Neural cell (in vitro differentiated cells): ENCODE data around the gene CLEC5A. TPM values are rescaled to one million over a fixed set of nuclear protein-coding genes. Genes with fewer than 3 reads are reported as not detected.

Experiments
- H2AFZ ChIP-seq: fragments of 200-600, 300-800 bp; sonication (generic), shearing (Covaris generic); 2 replicates; pipeline ENCODE4 v1.6.0; 2014; ENCODE audit warnings: low read depth, mild to moderate bottlenecking, antibody characterized with exemption, low read length, moderate library complexity
- H3F3A ChIP-seq: fragments of 200-600 bp; shearing (Covaris generic); 2 replicates; pipeline ENCODE4 v1.6.1; 2016; ENCODE audit warnings: mild to moderate bottlenecking, moderate library complexity, mixed read lengths, antibody characterized with exemption, low read length; ENCODE audit not compliant: insufficient read depth, poor library complexity, severe bottlenecking
- H3K27ac ChIP-seq: fragments of 200-600, 300-800 bp; sonication (generic), shearing (Covaris generic); 2 replicates; pipeline ENCODE4 v1.5.1; 2014; ENCODE audit warnings: mild to moderate bottlenecking, low read length, moderate library complexity
- H3K27me3 ChIP-seq: fragments of 300-800, 200-600 bp; sonication (generic), shearing (Covaris generic); 2 replicates; pipeline ENCODE4 v1.6.0; 2014; ENCODE audit warnings: mild to moderate bottlenecking, low read depth, low read length, moderate library complexity; ENCODE audit not compliant: insufficient read depth
- H3K36me3 ChIP-seq: fragments of 300-800, 200-600 bp; sonication (generic), shearing (Covaris generic); 2 replicates; pipeline ENCODE4 v1.5.1; 2014; ENCODE audit warnings: mild to moderate bottlenecking, antibody characterized with exemption, low read length, moderate library complexity; ENCODE audit not compliant: insufficient read depth
- H3K4me2 ChIP-seq: fragments of 300-800, 200-600 bp; sonication (generic), shearing (Covaris generic); 2 replicates; pipeline ENCODE4 v1.6.0; 2014; ENCODE audit warnings: mild to moderate bottlenecking, low read length
- H3K4me3 ChIP-seq: fragments of 300-800, 200-600 bp; sonication (generic), shearing (Covaris generic); 2 replicates; pipeline ENCODE4 v1.5.1; 2014; ENCODE audit warnings: mild to moderate bottlenecking, low read length, moderate library complexity
- H3K79me2 ChIP-seq: fragments of 200-600 bp; shearing (Covaris generic); replicated peaks from 2 replicates; pipeline ENCODE4 v1.6.0; 2014; ENCODE audit warnings: mild to moderate bottlenecking, low read length, moderate library complexity; ENCODE audit not compliant: insufficient read depth
- H3K9ac ChIP-seq: fragments of 300-800, 200-600 bp; sonication (generic), shearing (Covaris generic); 2 replicates; pipeline ENCODE4 v1.6.1; 2016; ENCODE audit warnings: mild to moderate bottlenecking, low read length, mixed read lengths
- H3K9me2 ChIP-seq: fragments of 200-600 bp; shearing (Covaris generic); 2 replicates; pipeline ENCODE4 v1.6.1; 2016; ENCODE audit warnings: mild to moderate bottlenecking, low read length, mixed read lengths; ENCODE audit not compliant: insufficient read depth
- H3K9me3 ChIP-seq: fragments of 200-600, 300-800 bp; sonication (generic), shearing (Covaris generic); 2 replicates; pipeline ENCODE4 v1.6.1; 2016; ENCODE audit warnings: mild to moderate bottlenecking, mixed run types, low read length, moderate library complexity, mixed read lengths
- H4K20me1 ChIP-seq: fragments of 200-600 bp; shearing (Covaris generic); 2 replicates; pipeline ENCODE4 v1.6.1; 2016; ENCODE audit warnings: mild to moderate bottlenecking, mixed run types; ENCODE audit not compliant: insufficient read depth
- EP300 ChIP-seq: fragments of 450-650 bp; conservative IDR thresholded peaks from 2 replicates; pipeline ENCODE4 v1.6.1; 2014; ENCODE audit warnings: antibody characterized with exemption, mild to moderate bottlenecking, moderate library complexity; ENCODE audit not compliant: poor library complexity, severe bottlenecking
- EZH2 ChIP-seq: fragments of 200-600, 300-800 bp; shearing (Covaris generic), sonication (generic); IDR thresholded peaks from 2 replicates; pipeline ENCODE4 v1.6.1; 2014; ENCODE audit warnings: antibody characterized with exemption, low read length, borderline replicate concordance, mild to moderate bottlenecking; ENCODE audit not compliant: insufficient read depth, poor library complexity, severe bottlenecking
- MXI1 ChIP-seq: fragments of 450-650 bp; conservative IDR thresholded peaks from 2 replicates; pipeline ENCODE4 v1.6.1; 2014; ENCODE audit warnings: antibody characterized with exemption, mild to moderate bottlenecking; ENCODE audit not compliant: poor library complexity, severe bottlenecking
- POLR2AphosphoS5 ChIP-seq: IDR thresholded peaks from 2 replicates; pipeline ENCODE4 v1.6.1; 2012
- RAD21 ChIP-seq: fragments of 450-650 bp; conservative IDR thresholded peaks from 2 replicates; pipeline ENCODE4 v1.6.1; 2014; ENCODE audit warnings: antibody characterized with exemption, mild to moderate bottlenecking, moderate library complexity
- SMC3 ChIP-seq: fragments of 450-650 bp; conservative IDR thresholded peaks from 2 replicates; pipeline ENCODE4 v1.6.1; 2014; ENCODE audit warnings: antibody characterized with exemption, mild to moderate bottlenecking, moderate library complexity; ENCODE audit not compliant: poor library complexity
- TAF1 ChIP-seq: IDR thresholded peaks from 2 replicates; pipeline ENCODE4 v1.6.1; 2012; ENCODE audit warnings: low read depth
- polyA plus RNA-seq: library from polyadenylated mRNA; depleted of rRNA; stranded (reverse); fragments of >200 nt; gene quantifications from 2 replicates; pipeline ENCODE4 v1.2.3, GENCODE V29; 2014
- TF ChIP-seq, protein P1 (sequence below): fragments of 450-650 bp; IDR thresholded peaks from 2 replicates; pipeline ENCODE4 v1.5.1; 2014; ENCODE audit warnings: antibody characterized with exemption, mild to moderate bottlenecking, moderate library complexity; ENCODE audit not compliant: poor library complexity, severe bottlenecking
- TF ChIP-seq, protein P2 (sequence below): IDR thresholded peaks from 2 replicates; pipeline ENCODE4 v1.6.1; 2012; ENCODE audit warnings: borderline replicate concordance

The CLEC5A gene
- polyA plus RNA-seq, 1 donor from 2014 or later = not detected

DNA sequence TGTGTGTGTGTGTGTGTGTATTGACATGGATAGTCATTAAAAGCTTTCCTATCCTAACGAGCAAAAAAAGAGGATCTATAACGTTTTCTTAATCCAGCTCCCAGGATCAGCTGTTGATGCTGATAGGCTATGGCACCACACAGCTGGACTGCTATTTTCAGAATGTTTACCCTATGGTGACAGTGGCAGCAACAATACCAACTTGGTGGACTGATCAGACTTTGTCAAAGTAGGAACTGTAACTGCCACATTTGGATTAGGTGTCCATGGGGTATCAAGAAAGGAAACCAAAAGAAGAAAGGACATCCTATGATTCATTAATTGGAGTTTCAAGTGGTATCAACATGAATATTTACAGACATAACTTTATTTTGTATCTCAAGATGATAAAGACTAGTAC is 2.7 kb upstream of the CLEC5A start:
- H3K36me3 ChIP-seq = no peaks in the 10 kb centered on the region
- no peak overlapping the region for H3K4me3 ChIP-seq
- no peaks in the 10 kb centered on the region for H3F3A ChIP-seq
- no peaks in the 10 kb centered on the region for H4K20me1 ChIP-seq
- no peaks in the 10 kb centered on the region for H3K27me3 ChIP-seq
- H3K4me2 ChIP-seq = no peak overlapping the region
- TF ChIP-seq EP300 (no peak), EZH2 (no peak), SMC3 (no peak), TAF1 (no peak), MXI1 (no peak), RAD21 (no peak), POLR2AphosphoS5 (no peak)
- TF ChIP-seq, protein P1, sequence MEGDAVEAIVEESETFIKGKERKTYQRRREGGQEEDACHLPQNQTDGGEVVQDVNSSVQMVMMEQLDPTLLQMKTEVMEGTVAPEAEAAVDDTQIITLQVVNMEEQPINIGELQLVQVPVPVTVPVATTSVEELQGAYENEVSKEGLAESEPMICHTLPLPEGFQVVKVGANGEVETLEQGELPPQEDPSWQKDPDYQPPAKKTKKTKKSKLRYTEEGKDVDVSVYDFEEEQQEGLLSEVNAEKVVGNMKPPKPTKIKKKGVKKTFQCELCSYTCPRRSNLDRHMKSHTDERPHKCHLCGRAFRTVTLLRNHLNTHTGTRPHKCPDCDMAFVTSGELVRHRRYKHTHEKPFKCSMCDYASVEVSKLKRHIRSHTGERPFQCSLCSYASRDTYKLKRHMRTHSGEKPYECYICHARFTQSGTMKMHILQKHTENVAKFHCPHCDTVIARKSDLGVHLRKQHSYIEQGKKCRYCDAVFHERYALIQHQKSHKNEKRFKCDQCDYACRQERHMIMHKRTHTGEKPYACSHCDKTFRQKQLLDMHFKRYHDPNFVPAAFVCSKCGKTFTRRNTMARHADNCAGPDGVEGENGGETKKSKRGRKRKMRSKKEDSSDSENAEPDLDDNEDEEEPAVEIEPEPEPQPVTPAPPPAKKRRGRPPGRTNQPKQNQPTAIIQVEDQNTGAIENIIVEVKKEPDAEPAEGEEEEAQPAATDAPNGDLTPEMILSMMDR = no peak
- TF ChIP-seq, protein P2, sequence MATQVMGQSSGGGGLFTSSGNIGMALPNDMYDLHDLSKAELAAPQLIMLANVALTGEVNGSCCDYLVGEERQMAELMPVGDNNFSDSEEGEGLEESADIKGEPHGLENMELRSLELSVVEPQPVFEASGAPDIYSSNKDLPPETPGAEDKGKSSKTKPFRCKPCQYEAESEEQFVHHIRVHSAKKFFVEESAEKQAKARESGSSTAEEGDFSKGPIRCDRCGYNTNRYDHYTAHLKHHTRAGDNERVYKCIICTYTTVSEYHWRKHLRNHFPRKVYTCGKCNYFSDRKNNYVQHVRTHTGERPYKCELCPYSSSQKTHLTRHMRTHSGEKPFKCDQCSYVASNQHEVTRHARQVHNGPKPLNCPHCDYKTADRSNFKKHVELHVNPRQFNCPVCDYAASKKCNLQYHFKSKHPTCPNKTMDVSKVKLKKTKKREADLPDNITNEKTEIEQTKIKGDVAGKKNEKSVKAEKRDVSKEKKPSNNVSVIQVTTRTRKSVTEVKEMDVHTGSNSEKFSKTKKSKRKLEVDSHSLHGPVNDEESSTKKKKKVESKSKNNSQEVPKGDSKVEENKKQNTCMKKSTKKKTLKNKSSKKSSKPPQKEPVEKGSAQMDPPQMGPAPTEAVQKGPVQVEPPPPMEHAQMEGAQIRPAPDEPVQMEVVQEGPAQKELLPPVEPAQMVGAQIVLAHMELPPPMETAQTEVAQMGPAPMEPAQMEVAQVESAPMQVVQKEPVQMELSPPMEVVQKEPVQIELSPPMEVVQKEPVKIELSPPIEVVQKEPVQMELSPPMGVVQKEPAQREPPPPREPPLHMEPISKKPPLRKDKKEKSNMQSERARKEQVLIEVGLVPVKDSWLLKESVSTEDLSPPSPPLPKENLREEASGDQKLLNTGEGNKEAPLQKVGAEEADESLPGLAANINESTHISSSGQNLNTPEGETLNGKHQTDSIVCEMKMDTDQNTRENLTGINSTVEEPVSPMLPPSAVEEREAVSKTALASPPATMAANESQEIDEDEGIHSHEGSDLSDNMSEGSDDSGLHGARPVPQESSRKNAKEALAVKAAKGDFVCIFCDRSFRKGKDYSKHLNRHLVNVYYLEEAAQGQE = no peak
- H3K9ac ChIP-seq = no peak overlapping the region
- H3K79me2 ChIP-seq = no peaks in the 10 kb centered on the region
- no peaks in the 10 kb centered on the region for H3K9me3 ChIP-seq
- H3K9me2 ChIP-seq = no peaks in the 10 kb centered on the region
- H3K27ac ChIP-seq = no peak overlapping the region
- H2AFZ ChIP-seq = no peak overlapping the region

DNA sequence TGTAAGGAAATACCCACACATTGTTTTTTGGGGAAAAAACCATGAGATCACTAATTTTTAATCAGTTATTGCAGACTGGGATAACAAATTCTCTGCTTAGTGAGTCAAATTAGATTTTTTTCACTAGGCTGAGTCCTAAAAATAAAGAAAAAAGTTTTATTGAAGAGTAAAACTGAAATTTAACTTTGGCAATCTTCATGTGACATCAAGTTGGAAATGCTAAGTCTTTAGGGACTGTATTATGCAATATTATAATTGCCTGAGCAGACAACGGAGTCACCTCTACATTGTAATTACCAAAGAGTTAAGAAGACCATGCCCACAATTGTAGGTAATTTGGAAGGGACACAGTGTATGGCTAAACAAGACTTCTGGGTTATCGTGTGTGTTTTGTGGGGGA is 2.2 kb upstream of the CLEC5A start:
- Histone ChIP-seq H3F3A (no peaks in the 10 kb centered on the region), H2AFZ (no peak overlapping the region), H3K4me3 (no peak overlapping the region), H3K9me3 (no peaks in the 10 kb centered on the region), H3K4me2 (no peak overlapping the region), H3K9me2 (no peaks in the 10 kb centered on the region), H3K79me2 (no peaks in the 10 kb centered on the region), H3K27me3 (no peaks in the 10 kb centered on the region), H4K20me1 (no peaks in the 10 kb centered on the region), H3K27ac (no peak overlapping the region), H3K36me3 (no peaks in the 10 kb centered on the region), H3K9ac (no peak overlapping the region)
- TF ChIP-seq, protein P1 = no peak
- TF ChIP-seq EZH2 (no peak), POLR2AphosphoS5 (no peak)
- TF ChIP-seq, protein P2 = no peak
